Activated naive CD8-positive, alpha-beta T cell (primary cell): ENCODE measurements around the gene JADE2.

ENCODE experiments used
- H3K27ac Mint-ChIP-seq: one replicate; pipeline ENCODE4 v1.8.0; 2021; ENCODE audit warnings: mixed read lengths
- H3K27me3 Mint-ChIP-seq: one replicate; pipeline ENCODE4 v1.8.0; 2021; ENCODE audit warnings: mixed read lengths
- H3K36me3 Mint-ChIP-seq: one replicate; pipeline ENCODE4 v1.8.0; 2021; ENCODE audit warnings: mixed read lengths
- H3K4me1 Mint-ChIP-seq: one replicate; pipeline ENCODE4 v1.8.0; 2021; ENCODE audit warnings: low read depth, mixed read lengths
- H3K4me3 Mint-ChIP-seq: one replicate; pipeline ENCODE4 v1.8.0; 2021; ENCODE audit warnings: mild to moderate bottlenecking, mixed read lengths
- H3K9me3 Mint-ChIP-seq: one replicate; pipeline ENCODE4 v1.8.0; 2021; ENCODE audit warnings: low read depth, mixed read lengths

The JADE2 gene

GRCh38 chr5:134534058-134534725, 8.7 kb downstream of the JADE2 start:
- Mint-ChIP-seq H3K4me3 (no peak overlapping the region), H3K27ac (peak overlapping the region; percentile 86), H3K4me1 (peaks cover 78% of the 10 kb centered on the region), H3K36me3 (peaks cover 2% of the 10 kb centered on the region), H3K9me3 (no peaks in the 10 kb centered on the region), H3K27me3 (no peaks in the 10 kb centered on the region)

GRCh38 chr5:134534726-134535110, 9.2 kb downstream of the JADE2 start:
- H3K27ac Mint-ChIP-seq, result peak overlapping the region; percentile 86
- H3K36me3 Mint-ChIP-seq, result peaks cover 2% of the 10 kb centered on the region
- H3K4me3 Mint-ChIP-seq, result no peak overlapping the region
- H3K27me3 Mint-ChIP-seq, result no peaks in the 10 kb centered on the region
- peaks cover 73% of the 10 kb centered on the region for H3K4me1 Mint-ChIP-seq
- H3K9me3 Mint-ChIP-seq, result no peaks in the 10 kb centered on the region

GRCh38 chr5:134536876-134537275, 11.4 kb downstream of the JADE2 start:
- Mint-ChIP-seq H3K27me3 (no peaks in the 10 kb centered on the region), H3K4me3 (no peak overlapping the region), H3K4me1 (peaks cover 67% of the 10 kb centered on the region), H3K36me3 (peaks cover 4% of the 10 kb centered on the region), H3K9me3 (no peaks in the 10 kb centered on the region), H3K27ac (peak overlapping the region; percentile 86)

GRCh38 chr5:134537297-134537696, 11.8 kb downstream of the JADE2 start:
- Mint-ChIP-seq H3K36me3 (peaks cover 4% of the 10 kb centered on the region), H3K4me3 (no peak overlapping the region), H3K9me3 (no peaks in the 10 kb centered on the region), H3K4me1 (peaks cover 65% of the 10 kb centered on the region), H3K27me3 (no peaks in the 10 kb centered on the region), H3K27ac (peak overlapping the region; percentile 86)

GRCh38 chr5:134538296-134538695, 12.8 kb downstream of the JADE2 start:
- Mint-ChIP-seq H3K27ac (peak overlapping the region; percentile 86), H3K36me3 (peaks cover 4% of the 10 kb centered on the region), H3K4me3 (no peak overlapping the region), H3K27me3 (no peaks in the 10 kb centered on the region), H3K9me3 (no peaks in the 10 kb centered on the region), H3K4me1 (peaks cover 55% of the 10 kb centered on the region)

GRCh38 chr5:134539732-134540131, 14.3 kb downstream of the JADE2 start:
- H3K27me3 Mint-ChIP-seq, result no peaks in the 10 kb centered on the region
- H3K9me3 Mint-ChIP-seq, result no peaks in the 10 kb centered on the region
- peaks cover 4% of the 10 kb centered on the region for H3K36me3 Mint-ChIP-seq
- H3K27ac Mint-ChIP-seq, result peak overlapping the region; percentile 41
- H3K4me3 Mint-ChIP-seq, result no peak overlapping the region
- H3K4me1 Mint-ChIP-seq, result peaks cover 56% of the 10 kb centered on the region

- no peak overlapping the region for H3K4me3 Mint-ChIP-seq
- peaks cover 56% of the 10 kb centered on the region for H3K4me1 Mint-ChIP-seq
- H3K27me3 Mint-ChIP-seq, result no peaks in the 10 kb centered on the region
- peak overlapping the region; percentile 68 for H3K27ac Mint-ChIP-seq
- no peaks in the 10 kb centered on the region for H3K9me3 Mint-ChIP-seq
- H3K36me3 Mint-ChIP-seq, result peaks cover 4% of the 10 kb centered on the region
These were observed 15.6 kb downstream of the JADE2 start for GRCh38 chr5:134540747-134541733.

- Mint-ChIP-seq H3K36me3 (peaks cover 2% of the 10 kb centered on the region), H3K27ac (peak overlapping the region; percentile 70), H3K9me3 (no peaks in the 10 kb centered on the region), H3K4me3 (no peak overlapping the region), H3K27me3 (no peaks in the 10 kb centered on the region), H3K4me1 (peaks cover 51% of the 10 kb centered on the region)
These were observed 16.4 kb downstream of the JADE2 start for GRCh38 chr5:134541736-134542376.

GRCh38 chr5:134543820-134544614, 18.5 kb downstream of the JADE2 start:
- H3K36me3 Mint-ChIP-seq, result peaks cover 2% of the 10 kb centered on the region
- H3K4me1 Mint-ChIP-seq, result peaks cover 63% of the 10 kb centered on the region

GRCh38 chr5:134545070-134545868, 19.8 kb downstream of the JADE2 start:
- H3K36me3 Mint-ChIP-seq, result peaks cover 2% of the 10 kb centered on the region
- no peaks in the 10 kb centered on the region for H3K9me3 Mint-ChIP-seq
- H3K27ac Mint-ChIP-seq, result peak overlapping the region; percentile 96
- peak overlapping the region; percentile 81 for H3K4me3 Mint-ChIP-seq
- peaks cover 73% of the 10 kb centered on the region for H3K4me1 Mint-ChIP-seq
- H3K27me3 Mint-ChIP-seq, result no peaks in the 10 kb centered on the region

More at GRCh38 chr5:134543820-134544614, 18.5 kb downstream of the JADE2 start:
- Mint-ChIP-seq H3K9me3 (no peaks in the 10 kb centered on the region), H3K4me3 (peak overlapping the region; percentile 81), H3K27ac (peak overlapping the region; percentile 96), H3K27me3 (no peaks in the 10 kb centered on the region)

- Mint-ChIP-seq H3K9me3 (no peaks in the 10 kb centered on the region), H3K27me3 (no peaks in the 10 kb centered on the region), H3K4me3 (no peak overlapping the region), H3K36me3 (no peaks in the 10 kb centered on the region), H3K27ac (peak overlapping the region; percentile 80), H3K4me1 (peaks cover 72% of the 10 kb centered on the region)
These were observed 21.6 kb downstream of the JADE2 start for GRCh38 chr5:134547066-134547465.

GRCh38 chr5:134547579-134547978, 22.1 kb downstream of the JADE2 start:
- peaks cover 70% of the 10 kb centered on the region for H3K4me1 Mint-ChIP-seq
- no peaks in the 10 kb centered on the region for H3K27me3 Mint-ChIP-seq
- no peaks in the 10 kb centered on the region for H3K36me3 Mint-ChIP-seq
- H3K4me3 Mint-ChIP-seq, result no peak overlapping the region
- H3K27ac Mint-ChIP-seq, result peak overlapping the region; percentile 80
- H3K9me3 Mint-ChIP-seq, result no peaks in the 10 kb centered on the region

- no peak overlapping the region for H3K4me3 Mint-ChIP-seq
- H3K27me3 Mint-ChIP-seq, result no peaks in the 10 kb centered on the region
- H3K4me1 Mint-ChIP-seq, result peaks cover 70% of the 10 kb centered on the region
- no peaks in the 10 kb centered on the region for H3K9me3 Mint-ChIP-seq
- H3K36me3 Mint-ChIP-seq, result no peaks in the 10 kb centered on the region
- H3K27ac Mint-ChIP-seq, result peak overlapping the region; percentile 92
These were observed 22.7 kb downstream of the JADE2 start for GRCh38 chr5:134547999-134548658.
